ENCODE data around the gene PXMP4. TPM values are rescaled to one million over a fixed set of nuclear protein-coding genes. Genes with fewer than 3 reads are reported as not detected.
A peak's percentile ranks its signal among the peaks of the same experiment; 100 is the strongest.

Gene PXMP4
- total and polyA plus RNA-seq, 9 donors, result 7.7 to 10.7 (median 8.5) TPM

- peak overlapping the region; percentile 62 for H3K27ac ChIP-seq (ENCODE audit: low read length)
- H3K36me3 ChIP-seq (ENCODE audit: control insufficient read depth, insufficient read depth, low read length), result no peaks in the 10 kb centered on the region
- no peak overlapping the region for H3K4me3 ChIP-seq (ENCODE audit: low read length)
- 44% methylated on average over 2 of the region's 6 CpGs for WGBS (ENCODE audit: insufficient coverage)
- H3K9me3 ChIP-seq (replicated peaks; ENCODE audit: control insufficient read depth, low read depth, low read length), result peaks cover 18% of the 10 kb centered on the region
- H3K27me3 ChIP-seq (ENCODE audit: control insufficient read depth, insufficient read depth, low read length), result peaks cover 2% of the 10 kb centered on the region
- DNase-seq, result peak; percentile 58
- H3K4me1 ChIP-seq (ENCODE audit: control insufficient read depth, insufficient read depth, low read length), result peaks cover 23% of the 10 kb centered on the region
Observed at GRCh38 chr20:33733654-33734576, 13.8 kb upstream of the PXMP4 start.

DNA sequence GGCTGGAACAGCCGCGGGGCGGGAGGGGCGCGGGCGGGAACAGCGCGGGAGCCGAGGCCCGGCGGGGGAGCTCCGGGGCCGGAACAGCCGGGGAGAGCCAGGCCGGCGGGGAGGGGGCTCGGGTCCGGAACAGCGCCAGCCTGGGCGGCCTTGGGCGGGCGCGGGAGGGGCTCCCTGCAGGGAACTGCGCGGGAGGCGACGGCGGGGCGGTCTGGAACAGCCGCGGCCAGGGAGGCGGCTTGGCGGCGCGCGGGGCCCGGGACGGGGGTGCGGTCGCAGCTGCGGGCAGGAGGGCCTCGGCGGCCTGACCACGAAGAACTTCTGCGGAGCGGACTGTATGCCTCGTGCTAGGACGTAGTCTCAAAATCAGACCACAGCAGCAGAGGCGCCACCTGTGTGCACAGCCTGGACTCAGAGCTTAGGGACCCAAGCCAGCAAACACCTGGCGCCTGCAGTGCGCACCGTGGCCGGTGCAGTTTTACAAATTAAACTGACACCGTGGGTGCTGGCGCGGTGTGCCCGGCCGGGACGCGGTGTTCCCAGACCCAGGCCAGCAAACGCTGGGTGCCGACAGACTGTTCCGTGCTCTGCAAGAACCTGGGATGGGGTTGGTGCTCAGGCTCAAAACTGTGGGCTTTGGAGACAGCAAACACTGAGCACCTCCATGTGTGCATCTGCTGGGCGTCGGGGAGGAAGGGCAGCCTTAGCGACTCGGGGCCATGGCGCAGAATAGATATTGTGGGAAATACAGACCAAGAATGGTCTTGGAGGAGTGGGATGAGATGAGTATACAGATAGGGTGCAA, 12.3 kb upstream of the PXMP4 start:
- DNase-seq, result peak; percentile 96
- Histone ChIP-seq H3K4me3 (ENCODE audit: low read length) (peak overlapping the region; percentile 58), H3K4me1 (ENCODE audit: control insufficient read depth, insufficient read depth, low read length) (peaks cover 23% of the 10 kb centered on the region), H3K27ac (ENCODE audit: low read length) (peak overlapping the region; percentile 87), H3K9me3 (replicated peaks; ENCODE audit: control insufficient read depth, low read depth, low read length) (peaks cover 15% of the 10 kb centered on the region), H3K36me3 (ENCODE audit: control insufficient read depth, insufficient read depth, low read length) (no peaks in the 10 kb centered on the region), H3K27me3 (ENCODE audit: control insufficient read depth, insufficient read depth, low read length) (peaks cover 2% of the 10 kb centered on the region)
- 1% methylated on average over 68 of the region's 68 CpGs for WGBS (ENCODE audit: insufficient coverage)

GRCh38 chr20:33731693-33732165, 11.6 kb upstream of the PXMP4 start, which contains the start of gene ZNF341:
Gene ZNF341 (plus strand): TSS chr20:33731996. CDS start chr20:33732022, 26 bp downstream.
- Histone ChIP-seq H3K27ac (ENCODE audit: low read length) (peak within 1 kb of the TSS; percentile 96), H3K4me3 (ENCODE audit: low read length) (peak within 1 kb of the TSS; percentile 64), H3K4me1 (ENCODE audit: control insufficient read depth, insufficient read depth, low read length) (peaks cover 23% of the 10 kb centered on the region), H3K36me3 (ENCODE audit: control insufficient read depth, insufficient read depth, low read length) (no peaks in the 10 kb centered on the region), H3K27me3 (ENCODE audit: control insufficient read depth, insufficient read depth, low read length) (peaks cover 2% of the 10 kb centered on the region), H3K9me3 (replicated peaks; ENCODE audit: control insufficient read depth, low read depth, low read length) (peaks cover 10% of the 10 kb centered on the region)
- DNase-seq, result no peak
- WGBS (ENCODE audit: insufficient coverage), result 2% methylated on average over 55 of the region's 57 CpGs

DNA sequence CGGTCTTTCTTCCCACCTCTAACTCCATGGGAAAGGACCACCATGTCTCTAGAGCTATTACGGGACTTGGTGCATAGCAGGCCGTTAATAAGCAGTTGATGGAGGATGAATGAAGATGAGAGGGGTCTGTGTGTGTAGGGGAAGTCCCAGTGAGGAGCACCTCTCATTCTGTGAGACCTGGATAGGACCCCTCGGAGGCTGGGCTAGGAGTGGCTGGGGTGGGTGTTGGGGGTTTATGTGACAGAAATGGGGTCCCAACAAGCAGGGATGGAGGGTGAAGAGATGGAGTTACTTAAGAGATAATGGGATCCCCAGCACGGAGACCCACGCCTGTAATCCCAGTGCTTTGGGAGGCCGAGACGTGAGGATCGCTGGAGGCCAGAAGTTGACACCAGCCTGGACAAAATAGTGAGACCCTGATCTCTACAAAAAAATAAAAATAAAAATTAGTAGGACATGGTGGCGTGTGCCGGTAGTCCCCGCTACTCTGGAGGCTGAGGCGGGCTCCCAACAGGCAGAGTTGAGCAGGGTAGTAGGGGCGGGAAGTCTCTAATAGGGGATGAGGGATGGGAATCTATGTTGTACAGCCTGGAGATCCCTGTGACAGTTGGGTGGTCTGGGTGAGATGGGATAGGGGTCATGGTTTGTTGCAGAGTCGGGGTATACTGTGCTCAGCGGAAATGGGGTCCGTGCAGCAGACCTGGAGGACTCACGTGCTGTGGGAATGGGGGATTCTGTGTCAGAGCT, 11.0 kb upstream of the PXMP4 start:
- H3K27ac ChIP-seq (ENCODE audit: low read length), result peak overlapping the region; percentile 96
- H3K36me3 ChIP-seq (ENCODE audit: control insufficient read depth, insufficient read depth, low read length), result no peaks in the 10 kb centered on the region
- WGBS (ENCODE audit: insufficient coverage), result 64% methylated on average over 12 of the region's 18 CpGs
- peaks cover 2% of the 10 kb centered on the region for H3K27me3 ChIP-seq (ENCODE audit: control insufficient read depth, insufficient read depth, low read length)
- H3K9me3 ChIP-seq (replicated peaks; ENCODE audit: control insufficient read depth, low read depth, low read length), result peaks cover 4% of the 10 kb centered on the region
- DNase-seq, result no peak
- peak overlapping the region; percentile 64 for H3K4me3 ChIP-seq (ENCODE audit: low read length)
- peaks cover 23% of the 10 kb centered on the region for H3K4me1 ChIP-seq (ENCODE audit: control insufficient read depth, insufficient read depth, low read length)

GRCh38 chr20:33729101-33729500, 9.0 kb upstream of the PXMP4 start:
- 64% methylated on average over 2 of the region's 4 CpGs for WGBS (ENCODE audit: insufficient coverage)
- H3K4me1 ChIP-seq (ENCODE audit: control insufficient read depth, insufficient read depth, low read length), result peaks cover 21% of the 10 kb centered on the region
- peaks cover 2% of the 10 kb centered on the region for H3K27me3 ChIP-seq (ENCODE audit: control insufficient read depth, insufficient read depth, low read length)
- no peak for DNase-seq
- no peaks in the 10 kb centered on the region for H3K36me3 ChIP-seq (ENCODE audit: control insufficient read depth, insufficient read depth, low read length)
- no peak overlapping the region for H3K4me3 ChIP-seq (ENCODE audit: low read length)
- H3K9me3 ChIP-seq (replicated peaks; ENCODE audit: control insufficient read depth, low read depth, low read length), result no peaks in the 10 kb centered on the region
- no peak overlapping the region for H3K27ac ChIP-seq (ENCODE audit: low read length)

- Histone ChIP-seq H3K4me1 (ENCODE audit: control insufficient read depth, insufficient read depth, low read length) (peaks cover 16% of the 10 kb centered on the region), H3K36me3 (ENCODE audit: control insufficient read depth, insufficient read depth, low read length) (no peaks in the 10 kb centered on the region), H3K27ac (ENCODE audit: low read length) (no peak overlapping the region), H3K9me3 (replicated peaks; ENCODE audit: control insufficient read depth, low read depth, low read length) (no peaks in the 10 kb centered on the region), H3K27me3 (ENCODE audit: control insufficient read depth, insufficient read depth, low read length) (peaks cover 2% of the 10 kb centered on the region), H3K4me3 (ENCODE audit: low read length) (no peak overlapping the region)
- 73% methylated on average over 1 of the region's 2 CpGs for WGBS (ENCODE audit: insufficient coverage)
- DNase-seq, result no peak
Observed at GRCh38 chr20:33728463-33728862, 8.4 kb upstream of the PXMP4 start.

GRCh38 chr20:33727806-33728205, 7.7 kb upstream of the PXMP4 start:
- no peak overlapping the region for H3K27ac ChIP-seq (ENCODE audit: low read length)
- 92% methylated on average over 2 of the region's 3 CpGs for WGBS (ENCODE audit: insufficient coverage)
- H3K4me1 ChIP-seq (ENCODE audit: control insufficient read depth, insufficient read depth, low read length), result peaks cover 12% of the 10 kb centered on the region
- no peak overlapping the region for H3K4me3 ChIP-seq (ENCODE audit: low read length)
- no peaks in the 10 kb centered on the region for H3K36me3 ChIP-seq (ENCODE audit: control insufficient read depth, insufficient read depth, low read length)
- H3K9me3 ChIP-seq (replicated peaks; ENCODE audit: control insufficient read depth, low read depth, low read length), result no peaks in the 10 kb centered on the region
- H3K27me3 ChIP-seq (ENCODE audit: control insufficient read depth, insufficient read depth, low read length), result peaks cover 2% of the 10 kb centered on the region
- DNase-seq, result no peak

GRCh38 chr20:33727115-33727479, 7.0 kb upstream of the PXMP4 start:
- Histone ChIP-seq H3K27me3 (ENCODE audit: control insufficient read depth, insufficient read depth, low read length) (peaks cover 2% of the 10 kb centered on the region), H3K9me3 (replicated peaks; ENCODE audit: control insufficient read depth, low read depth, low read length) (no peaks in the 10 kb centered on the region), H3K36me3 (ENCODE audit: control insufficient read depth, insufficient read depth, low read length) (no peaks in the 10 kb centered on the region), H3K4me1 (ENCODE audit: control insufficient read depth, insufficient read depth, low read length) (peaks cover 7% of the 10 kb centered on the region), H3K4me3 (ENCODE audit: low read length) (no peak overlapping the region), H3K27ac (ENCODE audit: low read length) (no peak overlapping the region)
- WGBS (ENCODE audit: insufficient coverage), result 96% methylated on average over 4 of the region's 5 CpGs
- DNase-seq, result no peak

DNA sequence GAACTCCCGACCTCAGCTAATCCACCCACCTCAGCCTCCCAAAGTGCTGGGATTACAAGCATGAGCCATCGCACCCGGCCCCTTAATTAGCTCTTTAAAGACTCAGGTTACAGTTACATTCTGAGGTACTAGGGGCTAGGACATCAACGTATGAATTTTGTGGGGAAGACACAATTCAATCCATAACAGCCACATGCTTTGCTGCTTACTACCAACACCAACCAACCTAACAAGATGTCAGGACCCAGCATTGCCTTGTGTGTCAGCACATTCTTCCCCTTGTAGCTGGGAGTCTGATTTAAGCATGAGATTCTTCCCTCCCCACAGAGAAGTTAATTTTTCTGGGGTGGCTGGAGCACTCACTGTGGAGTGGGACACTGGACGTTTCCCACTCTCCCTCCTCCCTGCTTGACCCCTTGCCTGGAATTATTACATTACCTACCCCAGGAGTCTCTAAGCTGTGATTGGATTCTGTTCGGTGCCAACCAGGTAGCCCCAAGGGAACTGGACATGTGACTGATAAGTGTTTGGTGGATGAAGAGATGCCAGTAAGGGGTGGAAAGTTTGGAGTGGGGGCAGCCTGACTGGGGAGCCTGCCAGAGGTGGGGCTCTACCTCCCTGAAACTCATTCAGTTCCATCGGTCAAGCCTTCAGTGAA, 5.6 kb upstream of the PXMP4 start:
- no peaks in the 10 kb centered on the region for H3K4me1 ChIP-seq (ENCODE audit: control insufficient read depth, insufficient read depth, low read length)
- H3K27me3 ChIP-seq (ENCODE audit: control insufficient read depth, insufficient read depth, low read length), result peaks cover 2% of the 10 kb centered on the region
- no peaks in the 10 kb centered on the region for H3K36me3 ChIP-seq (ENCODE audit: control insufficient read depth, insufficient read depth, low read length)
- no peak overlapping the region for H3K4me3 ChIP-seq (ENCODE audit: low read length)
- H3K27ac ChIP-seq (ENCODE audit: low read length), result no peak overlapping the region
- no peaks in the 10 kb centered on the region for H3K9me3 ChIP-seq (replicated peaks; ENCODE audit: control insufficient read depth, low read depth, low read length)
- no CpG with 5 or more reads among the region's 7 CpGs for WGBS (ENCODE audit: insufficient coverage)
- DNase-seq, result no peak

Data from muscle of leg (tissue), 11 donors.